ENCODE data around the gene HSPA1A. TPM values are rescaled to one million over a fixed set of nuclear protein-coding genes. Genes with fewer than 3 reads are reported as not detected.
"Not testable (repeated sequence)": the region's sequence is repeated elsewhere in the genome, so short reads cannot be mapped to it uniquely, and the experiment has no call there.

HSPA1A gene
- total and polyA plus RNA-seq, 9 of the 15 experiments (the other 6 are each of a cell fraction or from before 2014, with no cell fraction given): 2.2 to 273 (median 107) TPM

GRCh38 chr6:31817929-31818511 is 2.7 kb downstream of the HSPA1A start (continued):
- TF ChIP-seq TBP (optimal IDR thresholded peaks at IDR 0.05; ENCODE audit: low read depth, low read length) (peak; percentile 66), TOE1 (CRISPR knock-in tag; IDR thresholded peaks at IDR 0.05; ENCODE audit: borderline replicate concordance, low read depth) (0 out of 2 replicates have a peak, but pooled peaks have one; percentile 63), BCOR (IDR thresholded peaks at IDR 0.05) (peak; percentile 62), HMGN3 (IDR thresholded peaks at IDR 0.05; ENCODE audit: borderline replicate concordance, extremely low read depth, insufficient read length, low read depth, low read length) (peak; percentile 20), NKRF (IDR thresholded peaks at IDR 0.05; ENCODE audit: borderline replicate concordance) (peak; percentile 52; the same call in 1 of the 2 replicates), ZFP1 (CRISPR knock-in tag; IDR thresholded peaks at IDR 0.05) (peak; percentile 44), PML (IDR thresholded peaks at IDR 0.05; ENCODE audit: low read length) (peak; percentile 61; the same call in 1 of the 2 replicates), JUNB (CRISPR knock-in tag; conservative IDR thresholded peaks at IDR 0.05) (peak; percentile 3; the same call in 1 of the 2 replicates), ZBED1 (IDR thresholded peaks at IDR 0.05) (peak; percentile 96; the same call in 1 of the 2 replicates), SMARCA5 (IDR thresholded peaks at IDR 0.05) (peak; percentile 76; the same call in 1 of the 2 replicates), RCOR1 (IDR thresholded peaks at IDR 0.05; ENCODE audit: borderline replicate concordance in 1 of 2, low read depth in 2 of 2, low read length in 2 of 2) (peak in 1 of 2 experiments; percentile 36; a peak in 1 of 4 replicates), KAT7 (CRISPR knock-in tag; IDR thresholded peaks at IDR 0.05; ENCODE audit: borderline replicate concordance) (0 out of 2 replicates have a peak, but pooled peaks have one; percentile 42), RAD21 (CRISPR knock-in tag; conservative IDR thresholded peaks at IDR 0.05 in 1 of 2, IDR thresholded peaks at IDR 0.05 in 1 of 2) (peak in 1 of 2 experiments; percentile 12; a peak in 1 of 4 replicates), SMARCC2 (IDR thresholded peaks at IDR 0.05; ENCODE audit: low read depth) (0 out of 2 replicates have a peak, but pooled peaks have one; percentile 19), HSF4 (CRISPR knock-in tag; IDR thresholded peaks at IDR 0.05; ENCODE audit: borderline replicate concordance) (peak; percentile 70; the same call in 1 of the 2 replicates), SP1 (CRISPR knock-in tag; IDR thresholded peaks at IDR 0.05) (peak; percentile 58; the same call in 1 of the 2 replicates), RHOXF2B (CRISPR knock-in tag; conservative IDR thresholded peaks at IDR 0.05) (peak; percentile 37; the same call in 1 of the 2 replicates), PHTF2 (CRISPR knock-in tag; IDR thresholded peaks at IDR 0.05) (peak; percentile 85; the same call in 1 of the 2 replicates), ZBTB1 (CRISPR knock-in tag; IDR thresholded peaks at IDR 0.05; ENCODE audit: borderline replicate concordance, low read depth) (peak; percentile 43; the same call in 1 of the 2 replicates), MECOM (CRISPR knock-in tag; IDR thresholded peaks at IDR 0.05) (0 out of 2 replicates have a peak, but pooled peaks have one; percentile 12)
- TF ChIP-seq, protein P1, sequence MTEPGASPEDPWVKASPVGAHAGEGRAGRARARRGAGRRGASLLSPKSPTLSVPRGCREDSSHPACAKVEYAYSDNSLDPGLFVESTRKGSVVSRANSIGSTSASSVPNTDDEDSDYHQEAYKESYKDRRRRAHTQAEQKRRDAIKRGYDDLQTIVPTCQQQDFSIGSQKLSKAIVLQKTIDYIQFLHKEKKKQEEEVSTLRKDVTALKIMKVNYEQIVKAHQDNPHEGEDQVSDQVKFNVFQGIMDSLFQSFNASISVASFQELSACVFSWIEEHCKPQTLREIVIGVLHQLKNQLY (CRISPR knock-in tag; conservative IDR thresholded peaks at IDR 0.05): peak in 1 of 2 experiments; percentile 59; a peak in 1 of 4 replicates
- TF ChIP-seq TOE1 (IDR thresholded peaks at IDR 0.05; ENCODE audit: borderline replicate concordance): not testable (repeated sequence)
- TF ChIP-seq, protein P2, sequence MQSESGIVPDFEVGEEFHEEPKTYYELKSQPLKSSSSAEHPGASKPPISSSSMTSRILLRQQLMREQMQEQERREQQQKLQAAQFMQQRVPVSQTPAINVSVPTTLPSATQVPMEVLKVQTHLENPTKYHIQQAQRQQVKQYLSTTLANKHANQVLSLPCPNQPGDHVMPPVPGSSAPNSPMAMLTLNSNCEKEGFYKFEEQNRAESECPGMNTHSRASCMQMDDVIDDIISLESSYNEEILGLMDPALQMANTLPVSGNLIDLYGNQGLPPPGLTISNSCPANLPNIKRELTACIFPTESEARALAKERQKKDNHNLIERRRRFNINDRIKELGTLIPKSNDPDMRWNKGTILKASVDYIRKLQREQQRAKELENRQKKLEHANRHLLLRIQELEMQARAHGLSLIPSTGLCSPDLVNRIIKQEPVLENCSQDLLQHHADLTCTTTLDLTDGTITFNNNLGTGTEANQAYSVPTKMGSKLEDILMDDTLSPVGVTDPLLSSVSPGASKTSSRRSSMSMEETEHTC (IDR thresholded peaks at IDR 0.05): peak; percentile 56; the same call in 1 of the 2 replicates
- TF ChIP-seq, protein P3, sequence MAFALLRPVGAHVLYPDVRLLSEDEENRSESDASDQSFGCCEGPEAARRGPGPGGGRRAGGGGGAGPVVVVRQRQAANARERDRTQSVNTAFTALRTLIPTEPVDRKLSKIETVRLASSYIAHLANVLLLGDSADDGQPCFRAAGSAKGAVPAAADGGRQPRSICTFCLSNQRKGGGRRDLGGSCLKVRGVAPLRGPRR (CRISPR knock-in tag; IDR thresholded peaks at IDR 0.05): peak; percentile 4; the same call in 1 of the 2 replicates
